GM10248 (cell line): ENCODE measurements around the gene MYH7.

Experiments used
- CTCF ChIA-PET: fragments of 300-600 bp; sonication (Branson Sonifier 250); formaldehyde crosslinking; extraction: SDS; loops from one replicate; lab custom pipeline; 2021; ENCODE audit warnings: antibody characterized with exemption; lab: Yijun Ruan, JAX
- POLR2A ChIA-PET: fragments of 350-650 bp; sonication (Branson Sonifier 250); formaldehyde crosslinking; extraction: SDS; loops from one replicate; lab custom pipeline; 2020; ENCODE audit warnings: antibody characterized with exemption; lab: Yijun Ruan, JAX
- DNase-seq: peaks from one replicate; pipeline ENCODE4 v3.0.0; 2012; ENCODE audit errors: extremely low spot score
- TF ChIP-seq, protein P1 (sequence below): IDR thresholded peaks from 2 replicates; pipeline ENCODE4 v1.5.1; 2012; ENCODE audit warnings: mild to moderate bottlenecking, low read depth; ENCODE audit errors: extremely low read depth, missing control alignments, control extremely low read depth

Gene MYH7

DNA sequence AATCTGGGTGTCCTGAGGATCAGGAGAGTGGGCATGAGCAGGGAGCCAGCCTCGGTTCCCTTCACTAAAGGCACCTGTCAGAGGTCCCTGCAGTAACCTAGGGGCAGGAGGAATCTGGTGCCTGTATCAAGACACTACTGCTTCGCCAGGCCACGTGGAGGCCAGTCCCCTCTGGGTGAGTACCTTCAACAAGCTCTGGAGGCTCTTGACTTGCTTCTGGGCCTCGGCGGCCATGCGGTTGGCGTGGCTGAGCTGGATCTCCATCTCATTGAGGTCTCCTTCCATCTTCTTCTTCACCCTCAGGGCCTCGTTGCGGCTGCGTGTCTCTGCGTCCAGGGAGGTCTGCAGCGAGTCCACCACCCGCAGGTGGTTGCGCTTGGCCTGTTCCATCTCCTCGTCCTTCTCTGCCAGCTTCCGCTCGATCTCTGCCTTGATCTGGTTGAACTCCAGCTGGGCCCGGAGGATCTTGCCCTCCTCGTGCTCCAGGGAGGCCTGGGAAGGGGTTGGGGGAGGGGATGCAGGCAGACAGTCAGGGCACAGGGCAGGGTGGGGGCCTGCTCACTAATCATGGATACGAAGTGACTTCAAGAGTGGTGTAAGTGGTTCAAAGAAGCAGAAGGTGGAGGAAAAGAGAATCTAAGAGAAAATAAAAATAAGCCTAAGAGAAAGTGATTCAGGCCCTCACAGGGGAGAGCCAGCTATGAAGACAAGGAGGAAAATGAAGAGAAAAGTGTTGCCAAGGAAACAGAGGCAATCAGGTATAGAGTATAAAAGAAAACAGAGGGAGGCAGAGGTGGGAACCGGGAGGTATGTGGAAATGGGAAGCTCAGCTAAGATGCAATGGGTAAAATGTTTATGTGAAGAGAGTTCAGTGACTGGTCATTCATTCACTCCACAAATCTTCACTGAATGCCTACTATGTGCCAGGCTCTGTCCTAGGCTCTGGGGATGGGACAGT lies 19.4 kb downstream of the MYH7 start:
- DNase-seq: no peak
- TF ChIP-seq, protein P1, sequence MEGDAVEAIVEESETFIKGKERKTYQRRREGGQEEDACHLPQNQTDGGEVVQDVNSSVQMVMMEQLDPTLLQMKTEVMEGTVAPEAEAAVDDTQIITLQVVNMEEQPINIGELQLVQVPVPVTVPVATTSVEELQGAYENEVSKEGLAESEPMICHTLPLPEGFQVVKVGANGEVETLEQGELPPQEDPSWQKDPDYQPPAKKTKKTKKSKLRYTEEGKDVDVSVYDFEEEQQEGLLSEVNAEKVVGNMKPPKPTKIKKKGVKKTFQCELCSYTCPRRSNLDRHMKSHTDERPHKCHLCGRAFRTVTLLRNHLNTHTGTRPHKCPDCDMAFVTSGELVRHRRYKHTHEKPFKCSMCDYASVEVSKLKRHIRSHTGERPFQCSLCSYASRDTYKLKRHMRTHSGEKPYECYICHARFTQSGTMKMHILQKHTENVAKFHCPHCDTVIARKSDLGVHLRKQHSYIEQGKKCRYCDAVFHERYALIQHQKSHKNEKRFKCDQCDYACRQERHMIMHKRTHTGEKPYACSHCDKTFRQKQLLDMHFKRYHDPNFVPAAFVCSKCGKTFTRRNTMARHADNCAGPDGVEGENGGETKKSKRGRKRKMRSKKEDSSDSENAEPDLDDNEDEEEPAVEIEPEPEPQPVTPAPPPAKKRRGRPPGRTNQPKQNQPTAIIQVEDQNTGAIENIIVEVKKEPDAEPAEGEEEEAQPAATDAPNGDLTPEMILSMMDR: no peak
- CTCF ChIA-PET: interaction anchor here (1.2 kb wide), 1 partner anchor 14 kb away, joined by 3 read pairs; no protein-coding TSS in a partner anchor
- POLR2A ChIA-PET: no interaction called here

DNA sequence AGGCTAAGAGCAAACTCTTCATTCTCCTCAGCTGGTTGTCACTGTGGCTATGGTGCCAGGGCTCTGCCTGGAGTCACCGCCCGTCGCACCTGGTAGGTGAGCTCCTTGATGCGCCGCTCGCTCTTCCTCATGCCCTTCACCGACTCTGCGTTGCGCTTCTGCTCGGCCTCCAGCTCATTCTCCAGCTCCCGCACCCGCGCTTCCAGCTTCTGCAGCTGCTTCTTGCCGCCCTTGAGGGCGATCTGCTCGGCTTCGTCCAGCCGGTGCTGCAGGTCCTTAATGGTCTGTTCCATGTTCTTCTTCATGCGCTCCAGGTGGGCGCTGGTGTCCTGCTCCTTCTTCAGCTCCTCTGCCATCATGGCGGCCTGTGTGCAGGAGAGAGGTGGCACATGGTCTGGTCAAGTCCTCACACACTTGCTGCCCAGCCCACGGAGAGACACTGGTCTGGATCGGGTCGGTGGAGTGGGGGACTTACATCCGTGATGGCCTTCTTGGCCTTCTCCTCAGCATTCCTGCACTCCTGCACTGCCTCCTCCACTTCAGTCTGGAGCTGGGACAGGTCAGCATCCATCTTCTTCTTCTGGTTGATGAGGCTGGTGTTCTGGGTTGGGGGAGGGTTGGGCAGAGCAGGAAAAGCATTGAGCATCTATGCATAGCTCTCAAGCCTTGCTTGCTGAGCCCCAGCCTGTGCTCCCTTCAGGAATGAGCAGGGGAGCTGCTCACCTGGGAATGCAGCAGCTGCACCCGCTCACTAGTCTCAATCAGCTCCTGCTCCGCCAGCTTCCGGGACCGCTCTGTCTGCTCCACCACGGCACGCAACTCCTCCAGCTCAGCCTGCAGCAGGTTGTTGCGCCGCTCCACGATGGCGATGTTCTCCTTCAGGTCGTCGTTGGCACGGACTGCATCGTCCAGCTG lies 20.3 kb downstream of the MYH7 start:
- TF ChIP-seq, protein P1: no peak
- CTCF ChIA-PET: interaction anchor here (0.8 kb wide), 1 partner anchor 17 kb away, joined by 3 read pairs; no protein-coding TSS in a partner anchor
- no peak for DNase-seq
- POLR2A ChIA-PET: no interaction called here

DNA sequence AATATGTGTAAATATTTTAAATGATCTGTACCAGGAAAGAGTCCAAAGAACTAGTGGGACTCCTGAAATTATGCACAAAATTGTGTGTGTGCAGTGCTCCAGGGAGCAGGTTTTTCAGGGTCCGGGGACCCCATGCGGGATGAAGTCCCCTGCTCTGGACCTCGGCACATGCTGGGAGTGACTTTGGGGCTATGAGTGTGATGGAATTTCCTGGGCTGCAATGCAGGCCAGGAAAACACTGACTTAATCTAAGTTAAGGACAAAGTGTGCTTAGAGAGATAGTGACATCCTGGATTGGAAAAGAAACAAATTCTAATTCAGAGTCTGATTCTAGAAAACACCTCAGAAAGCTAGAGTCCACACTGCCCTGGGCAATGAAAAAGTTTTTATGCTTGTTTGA lies 21.2 kb downstream of the MYH7 start:
- TF ChIP-seq, protein P1: no peak
- POLR2A ChIA-PET: no interaction called here
- CTCF ChIA-PET: interaction anchor here (0.8 kb wide), 1 partner anchor 18 kb away, joined by 3 read pairs; no protein-coding TSS in a partner anchor
- no peak for DNase-seq

DNA sequence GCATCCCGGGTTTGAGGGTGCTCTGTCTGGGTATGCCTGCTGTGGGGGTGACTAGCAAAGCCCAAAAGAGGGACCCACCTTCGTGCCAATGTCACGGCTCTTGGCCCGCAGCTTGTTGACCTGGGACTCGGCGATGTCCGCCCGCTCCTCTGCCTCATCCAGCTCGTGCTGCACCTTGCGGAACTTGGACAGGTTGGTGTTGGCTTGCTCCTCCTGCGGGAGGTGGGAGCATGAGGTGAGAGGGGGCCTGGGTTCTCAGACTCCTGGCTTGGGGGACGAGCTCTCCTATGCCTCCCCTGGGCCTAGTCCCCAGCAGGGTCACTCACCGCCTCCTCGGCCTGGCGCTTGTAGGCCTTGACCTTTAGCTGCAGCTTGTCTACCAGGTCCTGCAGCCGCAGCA lies 21.8 kb downstream of the MYH7 start:
- CTCF ChIA-PET: interaction anchor here (1.4 kb wide), 1 partner anchor 34 kb away, joined by 5 read pairs; no protein-coding TSS in a partner anchor
- no peak for DNase-seq
- TF ChIP-seq, protein P1: no peak
- POLR2A ChIA-PET: no interaction called here

DNA sequence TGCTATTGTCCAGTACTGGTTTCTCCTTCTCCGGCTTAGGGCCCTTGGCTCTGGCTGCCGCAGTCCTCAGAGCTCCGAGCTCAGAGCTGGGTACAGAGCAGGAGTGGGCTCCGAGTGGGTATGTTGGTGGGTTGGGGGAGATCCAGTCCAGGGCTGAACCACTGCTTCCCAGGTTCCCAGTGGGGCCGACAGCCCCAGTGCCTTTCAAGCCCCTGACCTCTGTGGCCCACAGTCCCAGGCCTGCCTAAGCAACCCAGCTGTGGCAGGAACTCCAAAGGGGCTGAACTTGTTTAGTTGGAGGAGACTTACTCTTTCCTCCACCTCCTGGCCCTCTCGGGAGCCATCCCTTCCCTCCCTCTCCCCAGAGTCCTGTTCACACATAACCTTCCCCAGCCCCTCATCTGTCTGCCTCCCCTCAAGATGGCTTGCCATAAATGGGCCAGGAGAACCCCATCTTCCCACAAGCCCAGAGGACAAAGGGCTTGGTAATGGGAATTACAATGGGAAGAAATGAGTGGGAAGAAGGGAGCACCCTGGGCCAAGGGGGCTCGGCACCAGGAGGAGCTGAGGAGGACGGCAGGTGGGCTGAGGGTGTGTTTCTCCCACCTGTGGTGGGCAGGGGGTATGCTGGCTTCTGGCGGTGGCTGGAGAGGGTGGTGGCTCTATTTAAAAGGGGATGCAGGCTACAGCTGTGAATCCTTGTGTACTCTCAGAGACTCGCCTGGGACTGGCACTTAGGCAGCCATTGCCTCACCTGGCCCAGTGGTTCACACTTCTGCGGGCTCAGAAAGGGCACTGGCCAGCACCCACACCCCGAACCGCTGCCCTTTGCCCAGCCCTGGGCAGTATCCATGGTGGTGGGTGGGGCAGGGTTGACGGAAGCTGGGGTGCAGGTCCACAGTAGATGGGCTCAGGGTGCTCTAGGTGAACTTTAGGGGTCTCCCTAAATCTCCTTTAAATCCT lies 23.6 kb downstream of the MYH7 start:
- TF ChIP-seq, protein P1: no peak
- ChIA-PET CTCF (interaction anchor here (1.6 kb wide), 1 partner anchor 12 kb away, joined by 3 read pairs; no protein-coding TSS in a partner anchor), POLR2A (no interaction called here)
- DNase-seq: no peak
